ENCODE measurements around the gene UFC1. TPM values are rescaled to one million over a fixed set of nuclear protein-coding genes. Genes with fewer than 3 reads are reported as not detected.

UFC1 gene
- total and polyA plus RNA-seq, 2 of the 13 experiments (the other 11 are each of a cell fraction or from before 2014, with no cell fraction given): 72.8 to 85.2 TPM

DNA sequence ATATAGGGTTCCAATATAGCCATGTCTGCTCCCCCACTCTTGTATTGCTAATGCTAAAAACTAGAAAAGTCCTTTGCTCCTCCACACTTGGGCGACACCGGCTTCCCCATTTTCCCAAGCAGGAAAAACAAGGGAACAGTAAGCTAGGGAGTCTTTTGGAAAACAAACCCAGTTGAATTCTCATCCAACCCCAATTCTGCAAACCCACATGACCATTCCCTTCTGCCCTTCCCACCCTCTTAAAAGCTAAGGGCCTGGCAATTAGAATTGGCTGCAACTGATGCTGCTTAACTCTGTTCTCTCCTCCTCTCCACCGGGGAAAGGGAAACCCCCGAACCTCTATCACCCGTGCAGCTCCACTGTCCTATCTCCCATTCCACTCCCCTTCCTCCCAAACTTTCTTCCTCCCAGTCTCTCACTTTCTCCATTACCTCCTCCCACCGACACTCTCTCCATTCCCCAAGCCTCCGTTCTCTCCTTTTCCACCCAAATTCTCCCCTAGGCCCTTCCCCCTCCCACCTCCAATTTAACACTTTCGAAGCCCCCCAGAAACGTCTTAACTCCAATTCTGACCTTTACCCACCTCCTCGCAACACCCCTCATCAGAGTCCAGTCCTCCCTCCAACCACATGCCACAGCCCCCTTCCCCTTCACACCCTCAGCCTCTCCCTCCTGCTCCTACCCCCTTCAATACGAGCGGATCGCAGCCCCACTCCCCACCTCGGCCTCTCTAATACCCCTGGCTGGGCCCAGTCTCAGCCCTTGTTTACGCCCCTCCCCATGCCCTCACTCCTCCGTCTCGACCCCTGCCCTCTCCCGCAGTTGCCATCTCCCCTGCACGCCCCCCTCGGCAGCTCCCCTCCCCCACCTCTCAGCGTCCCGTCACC is 22.0 kb upstream of the UFC1 start (continued):
- TF ChIP-seq ZBTB4 (CRISPR knock-in tag; IDR thresholded peaks at IDR 0.05; ENCODE audit: borderline replicate concordance) (peak; percentile 50; the same call in 1 of the 2 replicates), ZFP82 (CRISPR knock-in tag; IDR thresholded peaks at IDR 0.05; ENCODE audit: borderline replicate concordance) (0 out of 2 replicates have a peak, but pooled peaks have one; percentile 24), ZNF891 (CRISPR knock-in tag; IDR thresholded peaks at IDR 0.05) (no peak), HDAC2 (CRISPR knock-in tag; IDR thresholded peaks at IDR 0.05) (no peak), NCOA5 (CRISPR knock-in tag; IDR thresholded peaks at IDR 0.05) (no peak), HNRNPK (IDR thresholded peaks at IDR 0.05; ENCODE audit: low read depth, low read length, poor library complexity, severe bottlenecking) (no peak), RARA (CRISPR knock-in tag; IDR thresholded peaks at IDR 0.05) (no peak), ZSCAN25 (CRISPR knock-in tag; IDR thresholded peaks at IDR 0.05) (peak; percentile 88), ARID4A (CRISPR knock-in tag; IDR thresholded peaks at IDR 0.05; ENCODE audit: borderline replicate concordance) (0 out of 2 replicates have a peak, but pooled peaks have one; percentile 12), SATB2 (CRISPR knock-in tag; IDR thresholded peaks at IDR 0.05) (no peak), SP4 (CRISPR knock-in tag; IDR thresholded peaks at IDR 0.05) (0 out of 2 replicates have a peak, but pooled peaks have one; percentile 3), ZBTB38 (CRISPR knock-in tag; IDR thresholded peaks at IDR 0.05) (0 out of 2 replicates have a peak, but pooled peaks have one; percentile 21), BATF2 (CRISPR knock-in tag; IDR thresholded peaks at IDR 0.05) (no peak)
- TF ChIP-seq, protein P1, sequence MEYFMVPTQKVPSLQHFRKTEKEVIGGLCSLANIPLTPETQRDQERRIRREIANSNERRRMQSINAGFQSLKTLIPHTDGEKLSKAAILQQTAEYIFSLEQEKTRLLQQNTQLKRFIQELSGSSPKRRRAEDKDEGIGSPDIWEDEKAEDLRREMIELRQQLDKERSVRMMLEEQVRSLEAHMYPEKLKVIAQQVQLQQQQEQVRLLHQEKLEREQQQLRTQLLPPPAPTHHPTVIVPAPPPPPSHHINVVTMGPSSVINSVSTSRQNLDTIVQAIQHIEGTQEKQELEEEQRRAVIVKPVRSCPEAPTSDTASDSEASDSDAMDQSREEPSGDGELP (IDR thresholded peaks at IDR 0.05; ENCODE audit: borderline replicate concordance, low read depth): no peak
- TF ChIP-seq, protein P2, sequence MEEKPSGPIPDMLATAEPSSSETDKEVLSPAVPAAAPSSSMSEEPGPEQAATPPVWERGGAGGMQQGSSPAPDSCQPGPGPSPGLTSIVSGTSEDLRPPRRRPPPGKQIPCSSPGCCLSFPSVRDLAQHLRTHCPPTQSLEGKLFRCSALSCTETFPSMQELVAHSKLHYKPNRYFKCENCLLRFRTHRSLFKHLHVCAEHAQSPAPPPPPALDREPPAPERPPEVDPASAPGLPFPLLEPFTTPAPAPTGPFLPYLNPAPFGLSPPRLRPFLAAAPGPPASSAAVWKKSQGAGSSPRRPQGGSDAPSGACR (CRISPR knock-in tag; IDR thresholded peaks at IDR 0.05): no peak
- TF ChIP-seq, protein P3, sequence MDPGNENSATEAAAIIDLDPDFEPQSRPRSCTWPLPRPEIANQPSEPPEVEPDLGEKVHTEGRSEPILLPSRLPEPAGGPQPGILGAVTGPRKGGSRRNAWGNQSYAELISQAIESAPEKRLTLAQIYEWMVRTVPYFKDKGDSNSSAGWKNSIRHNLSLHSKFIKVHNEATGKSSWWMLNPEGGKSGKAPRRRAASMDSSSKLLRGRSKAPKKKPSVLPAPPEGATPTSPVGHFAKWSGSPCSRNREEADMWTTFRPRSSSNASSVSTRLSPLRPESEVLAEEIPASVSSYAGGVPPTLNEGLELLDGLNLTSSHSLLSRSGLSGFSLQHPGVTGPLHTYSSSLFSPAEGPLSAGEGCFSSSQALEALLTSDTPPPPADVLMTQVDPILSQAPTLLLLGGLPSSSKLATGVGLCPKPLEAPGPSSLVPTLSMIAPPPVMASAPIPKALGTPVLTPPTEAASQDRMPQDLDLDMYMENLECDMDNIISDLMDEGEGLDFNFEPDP (CRISPR knock-in tag; conservative IDR thresholded peaks at IDR 0.05): 0 out of 2 replicates have a peak, but pooled peaks have one; percentile 66

Measured in HepG2 (cell line).